GM23338 (cell line): ENCODE data around the gene ID3. TPM values are rescaled to one million over a fixed set of nuclear protein-coding genes. Genes with fewer than 3 reads are reported as not detected.
A peak's percentile ranks its signal among the peaks of the same experiment; 100 is the strongest.

Experiments used
- ATAC-seq: fragments of 200-7000 bp; cut with Tn5 transposase; 3 replicates; pipeline ENCODE4 v1.9.1; 2020
- DNase-seq: peaks from one replicate; pipeline ENCODE4 v3.0.0-alpha.2; 2015; ENCODE audit warnings: low spot score
- H2AFZ ChIP-seq: fragments of 200-600 bp; sonication (generic); 2 replicates; pipeline ENCODE4 v1.8.0; 2016; ENCODE audit warnings: antibody characterized with exemption, mild to moderate bottlenecking, moderate library complexity
- H3F3A ChIP-seq: fragments of 200-600 bp; sonication (generic); replicated peaks from 2 replicates; pipeline ENCODE4 v1.8.0; 2017; ENCODE audit warnings: antibody characterized with exemption, mixed run types, low read depth
- H3K27ac ChIP-seq: fragments of 200-600 bp; sonication (generic); 2 replicates; pipeline ENCODE4 v1.6.1; 2016; ENCODE audit warnings: low read depth
- H3K27me3 ChIP-seq: fragments of 200-600 bp; sonication (generic); 2 replicates; pipeline ENCODE4 v1.8.0; 2016; ENCODE audit warnings: mild to moderate bottlenecking, mixed run types, moderate library complexity; ENCODE audit not compliant: insufficient read depth
- H3K36me3 ChIP-seq: fragments of 200-600 bp; sonication (generic); 2 replicates; pipeline ENCODE4 v1.8.0; 2016; ENCODE audit warnings: mild to moderate bottlenecking; ENCODE audit not compliant: insufficient read depth
- H3K4me1 ChIP-seq: fragments of 200-600 bp; sonication (generic); 2 replicates; pipeline ENCODE4 v1.8.0; 2016; ENCODE audit warnings: mild to moderate bottlenecking, moderate library complexity; ENCODE audit not compliant: insufficient read depth
- H3K4me2 ChIP-seq: fragments of 200-600 bp; sonication (generic); 2 replicates; pipeline ENCODE4 v1.7.1; 2017; ENCODE audit warnings: mixed run types
- H3K4me3 ChIP-seq: fragments of 200-600 bp; sonication (generic); 2 replicates; pipeline ENCODE4 v1.6.1; 2016; ENCODE audit warnings: mixed run types
- H3K79me2 ChIP-seq: fragments of 200-600 bp; sonication (generic); replicated peaks from 2 replicates; pipeline ENCODE4 v1.8.0; 2017; ENCODE audit warnings: mild to moderate bottlenecking; ENCODE audit not compliant: insufficient read depth
- H3K9me2 ChIP-seq: fragments of 200-600 bp; sonication (generic); 2 replicates; pipeline ENCODE4 v1.8.0; 2017; ENCODE audit not compliant: insufficient read depth
- H4K20me1 ChIP-seq: fragments of 200-600 bp; sonication (generic); replicated peaks from 2 replicates; pipeline ENCODE4 v1.8.0; 2017; ENCODE audit warnings: mild to moderate bottlenecking; ENCODE audit not compliant: insufficient read depth
- H3K27ac Mint-ChIP-seq: 2 replicates; pipeline ENCODE4 v1.8.0; 2020; ENCODE audit warnings: inconsistent platforms, mild to moderate bottlenecking, moderate library complexity, mixed read lengths
- H3K27me3 Mint-ChIP-seq: 3 replicates; pipeline ENCODE4 v1.8.0; 2022; ENCODE audit warnings: low read depth, mild to moderate bottlenecking, moderate library complexity, mixed read lengths, inconsistent platforms; ENCODE audit not compliant: insufficient read depth, poor library complexity
- H3K36me3 Mint-ChIP-seq: 3 replicates; pipeline ENCODE4 v1.8.0; 2021; ENCODE audit warnings: low read depth, mild to moderate bottlenecking, inconsistent platforms, moderate library complexity, mixed read lengths
- H3K4me1 Mint-ChIP-seq: 3 replicates; pipeline ENCODE4 v1.8.0; 2020; ENCODE audit warnings: mild to moderate bottlenecking, inconsistent platforms, mixed read lengths
- H3K4me3 Mint-ChIP-seq: 3 replicates; pipeline ENCODE4 v1.8.0; 2021; ENCODE audit warnings: moderate library complexity, mild to moderate bottlenecking, inconsistent platforms, mixed read lengths
- H3K9me3 Mint-ChIP-seq: 3 replicates; pipeline ENCODE4 v1.8.0; 2020; ENCODE audit warnings: moderate library complexity, mild to moderate bottlenecking, inconsistent platforms, mixed read lengths
- ZNF114 ChIP-seq: fragments of 250-450 bp; sonication (Bioruptor Pico); IDR thresholded peaks from 2 replicates; pipeline ENCODE4 v1.5.0; 2020; ENCODE audit warnings: mild to moderate bottlenecking, moderate library complexity
- ZNF462 ChIP-seq: fragments of 250-450 bp; sonication (Bioruptor Pico); IDR thresholded peaks from 2 replicates; pipeline ENCODE4 v1.5.0; 2020; ENCODE audit warnings: mild to moderate bottlenecking, moderate library complexity
- polyA plus RNA-seq: library from polyadenylated mRNA; unstranded; fragments of >200 nt; fragmentation: Nextera tagmentation; extraction: Ambion mirVana; gene quantifications from 2 replicates; pipeline ENCODE4 v1.2.1, GENCODE V29; 2016
- total RNA-seq: library from RNA; depleted of rRNA; stranded (reverse); fragments of >200 nt; shearing (Covaris generic); gene quantifications from 2 replicates; pipeline ENCODE4 v1.2.3, GENCODE V29; 2014

Gene ID3
- total and polyA plus RNA-seq, 2 experiments from 2014 or later = 164 to 345 TPM

GRCh38 chr1:23597635-23598388, 38.5 kb upstream of the ID3 start (continued):
- TF ChIP-seq ZNF462 (CRISPR knock-in tag) (no peak), ZNF114 (CRISPR knock-in tag) (no peak)

- Histone ChIP-seq H3K27ac (peak overlapping the region; percentile 98), H3F3A (peaks cover 38% of the 10 kb centered on the region), H2AFZ (no peak overlapping the region), H3K4me1 (peaks cover 63% of the 10 kb centered on the region), H4K20me1 (no peaks in the 10 kb centered on the region), H3K27me3 (no peaks in the 10 kb centered on the region), H3K79me2 (no peaks in the 10 kb centered on the region), H3K9me2 (0 out of 2 replicates have a peak, but pooled peaks cover 7% of the 10 kb centered on the region), H3K4me3 (no peak overlapping the region), H3K36me3 (no peaks in the 10 kb centered on the region), H3K4me2 (peak overlapping the region; percentile 64)
- ATAC-seq (no peak), DNase-seq (no peak)
- Mint-ChIP-seq H3K4me1 (peaks cover 68% of the 10 kb centered on the region), H3K27me3 (peaks cover 13% of the 10 kb centered on the region), H3K4me3 (peak overlapping the region; percentile 38; the same call in 1 of the 3 replicates), H3K36me3 (no peaks in the 10 kb centered on the region; the same call in 2 of the 3 replicates), H3K27ac (peak overlapping the region; percentile 95), H3K9me3 (no peaks in the 10 kb centered on the region)
- no peak for TF ChIP-seq ZNF114 (CRISPR knock-in tag)
Measured at GRCh38 chr1:23596382-23597358, 37.4 kb upstream of the ID3 start.
